Keratinocyte (primary cell): Measurements from ENCODE around the gene CCDC8.

ENCODE experiments used
- CTCF ChIP-seq, 3 experiments: IDR thresholded peaks in 1 of 3; conservative IDR thresholded peaks in 1 of 3; optimal IDR thresholded peaks in 1 of 3; 2 replicates in 2 of 3; 3 replicates in 1 of 3; pipeline versions ENCODE3 to v1.5.1; 2011; ENCODE audit warnings: low read length in 3 of 3, mild to moderate bottlenecking in 3 of 3, moderate library complexity in 2 of 3, control low read depth in 1 of 3, inconsistent platforms in 1 of 3; ENCODE audit not compliant: insufficient read depth in 2 of 3; ENCODE audit errors: extremely low read depth in 1 of 3
- EZH2 ChIP-seq: IDR thresholded peaks from one replicate; pipeline ENCODE4 v1.6.1; 2012; ENCODE audit warnings: inconsistent platforms, mild to moderate bottlenecking, low read length, moderate library complexity

GRCh38 chr19:46431824-46432223 lies 18.5 kb upstream of the CCDC8 start:
- TF ChIP-seq CTCF (optimal IDR thresholded peaks at IDR 0.05 in 1 of 3, IDR thresholded peaks at IDR 0.05 in 1 of 3, conservative IDR thresholded peaks at IDR 0.05 in 1 of 3; ENCODE audit: extremely low read depth in 1 of 3, insufficient read depth in 2 of 3, low read length in 3 of 3) (no peak), EZH2 (no peak)
